ENCODE measurements around the gene TPI1.
"Not testable (repeated sequence)": the region's sequence is repeated elsewhere in the genome, so short reads cannot be mapped to it uniquely, and the experiment has no call there.

Gene TPI1

GRCh38 chr12:6846316-6846869 lies 20.9 kb upstream of the TPI1 start:
- no peak for DNase-seq (ENCODE audit: low read depth in 2 of 2, low spot score in 1 of 2)

- no peak for DNase-seq (ENCODE audit: low read depth in 2 of 2, low spot score in 1 of 2)
These were observed 19.7 kb upstream of the TPI1 start for GRCh38 chr12:6847676-6848075.

GRCh38 chr12:6849427-6849826 lies 17.9 kb upstream of the TPI1 start:
- DNase-seq (ENCODE audit: low read depth in 2 of 2, low spot score in 1 of 2): no peak

GRCh38 chr12:6849976-6850560 lies 17.3 kb upstream of the TPI1 start:
- no peak for DNase-seq (ENCODE audit: low read depth in 2 of 2, low spot score in 1 of 2)

- no peak for DNase-seq (ENCODE audit: low read depth in 2 of 2, low spot score in 1 of 2)
These were observed 16.6 kb upstream of the TPI1 start for GRCh38 chr12:6850796-6851152.

GRCh38 chr12:6851153-6851920 lies 16.0 kb upstream of the TPI1 start, which contains the start of gene CDCA3:
Gene CDCA3, minus strand, starts transcription at chr12:6851286. Its CDS starts 334 bp downstream, at chr12:6850952.
- peak; percentile 80 to 85 for DNase-seq (ENCODE audit: low read depth in 2 of 2, low spot score in 1 of 2)

- peak; percentile 93 to 96 for DNase-seq (ENCODE audit: low read depth in 2 of 2, low spot score in 1 of 2)
These were observed 15.2 kb upstream of the TPI1 start, which contains the start of gene USP5 for GRCh38 chr12:6851921-6852650. Gene USP5, plus strand, starts transcription at chr12:6852150. Its CDS starts 30 bp downstream, at chr12:6852180.

- DNase-seq (ENCODE audit: low read depth in 2 of 2, low spot score in 1 of 2): no peak
These were observed 14.5 kb upstream of the TPI1 start for GRCh38 chr12:6852651-6853354.

GRCh38 chr12:6853626-6854025 lies 13.7 kb upstream of the TPI1 start:
- DNase-seq (ENCODE audit: low read depth in 2 of 2, low spot score in 1 of 2): no peak

- DNase-seq (ENCODE audit: low read depth in 2 of 2, low spot score in 1 of 2): no peak
These were observed 13.3 kb upstream of the TPI1 start for GRCh38 chr12:6854036-6854435.

GRCh38 chr12:6855322-6855721 lies 12.0 kb upstream of the TPI1 start:
- no peak for DNase-seq (ENCODE audit: low read depth in 2 of 2, low spot score in 1 of 2)

GRCh38 chr12:6858799-6859198 lies 8.5 kb upstream of the TPI1 start:
- DNase-seq (ENCODE audit: low read depth in 2 of 2, low spot score in 1 of 2): no peak

- DNase-seq (ENCODE audit: low read depth in 2 of 2, low spot score in 1 of 2): no peak
These were observed 7.2 kb upstream of the TPI1 start for GRCh38 chr12:6860116-6860515.

- no peak for DNase-seq (ENCODE audit: low read depth in 2 of 2, low spot score in 1 of 2)
These were observed 6.4 kb upstream of the TPI1 start for GRCh38 chr12:6860942-6861341.

GRCh38 chr12:6861391-6861790 lies 5.9 kb upstream of the TPI1 start:
- no peak for DNase-seq (ENCODE audit: low read depth in 2 of 2, low spot score in 1 of 2)

GRCh38 chr12:6863033-6863432 lies 4.3 kb upstream of the TPI1 start:
- DNase-seq (ENCODE audit: low read depth in 2 of 2, low spot score in 1 of 2): no peak

GRCh38 chr12:6863586-6864321 lies 3.6 kb upstream of the TPI1 start:
- DNase-seq (ENCODE audit: low read depth in 2 of 2, low spot score in 1 of 2): no peak

- DNase-seq (ENCODE audit: low read depth in 2 of 2, low spot score in 1 of 2): not testable (repeated sequence)
These were observed 2.0 kb upstream of the TPI1 start for GRCh38 chr12:6865307-6865706.

- no peak for DNase-seq (ENCODE audit: low read depth in 2 of 2, low spot score in 1 of 2)
These were observed 990 bp upstream of the TPI1 start for GRCh38 chr12:6866163-6866919.

GRCh38 chr12:6866920-6867412 lies 365 bp upstream of the TPI1 start:
- DNase-seq (ENCODE audit: low read depth in 2 of 2, low spot score in 1 of 2): no peak
